HG03432 (cell line): ENCODE measurements around the gene CENPP.

Experiments used
- ATAC-seq: cut with Tn5 transposase; IDR thresholded peaks from one replicate; pipeline ENCODE4 v1.9.1; 2021; ENCODE audit warnings: mild to moderate bottlenecking, moderate library complexity; ENCODE audit not compliant: unreplicated experiment

CENPP gene

DNA sequence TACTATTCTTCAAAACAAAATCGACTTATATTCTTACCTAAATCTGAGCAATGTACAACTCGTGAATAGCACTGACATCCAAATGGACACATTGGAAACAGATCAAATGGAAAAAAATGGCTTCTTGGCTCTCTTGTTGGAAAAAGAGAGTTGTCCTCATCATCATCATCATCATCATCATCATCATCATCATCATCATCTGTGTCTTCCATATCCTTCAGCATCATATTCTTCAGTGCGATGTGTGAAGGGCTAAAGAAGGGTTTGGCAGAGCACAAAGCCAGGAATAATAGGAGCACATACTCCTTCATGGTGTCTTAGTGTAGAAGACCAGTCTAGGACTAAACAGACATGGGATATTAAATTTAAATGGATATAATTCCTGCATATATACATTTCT is 148.8 kb downstream of the CENPP start:
- ATAC-seq: no peak

DNA sequence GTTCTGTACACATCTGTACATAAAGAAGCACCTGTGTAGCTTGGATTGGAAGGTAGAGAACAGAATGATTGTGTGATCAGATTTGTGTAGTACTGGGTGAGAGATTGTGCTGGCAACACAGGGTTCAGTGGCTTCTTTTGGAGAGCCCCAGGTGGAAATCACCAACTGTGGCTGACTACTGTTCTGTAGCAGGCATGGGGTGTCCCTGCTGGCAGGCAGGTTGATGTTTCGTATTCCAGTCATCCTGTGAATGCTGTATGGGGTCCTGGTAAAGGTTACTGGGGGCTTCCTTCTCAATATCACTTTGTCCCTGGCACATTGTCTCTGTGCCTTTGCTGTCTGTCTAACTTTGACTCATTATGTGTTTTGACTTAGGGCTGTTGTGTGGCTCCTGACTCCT is 151.2 kb downstream of the CENPP start:
- ATAC-seq: peak; percentile 65

DNA sequence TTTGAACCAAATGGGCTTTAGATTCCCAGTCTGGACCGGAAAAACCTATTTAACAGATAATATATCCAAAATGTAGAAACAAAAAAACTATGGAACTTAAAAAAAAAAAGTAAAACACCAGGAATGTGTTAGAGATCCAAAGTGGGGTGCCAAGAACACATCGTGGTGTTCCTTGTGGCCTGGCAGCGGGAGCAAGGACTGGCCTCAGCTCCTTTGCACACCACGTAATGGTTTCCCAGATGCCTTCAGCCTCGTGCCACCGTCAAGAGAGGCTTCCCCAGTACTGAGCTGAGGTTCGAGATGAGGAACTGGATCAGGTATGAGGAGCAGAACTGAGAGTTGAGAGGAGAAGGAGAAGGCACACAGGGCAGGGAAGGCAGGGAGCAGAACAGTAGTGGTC is 153.0 kb downstream of the CENPP start:
- ATAC-seq: no peak

DNA sequence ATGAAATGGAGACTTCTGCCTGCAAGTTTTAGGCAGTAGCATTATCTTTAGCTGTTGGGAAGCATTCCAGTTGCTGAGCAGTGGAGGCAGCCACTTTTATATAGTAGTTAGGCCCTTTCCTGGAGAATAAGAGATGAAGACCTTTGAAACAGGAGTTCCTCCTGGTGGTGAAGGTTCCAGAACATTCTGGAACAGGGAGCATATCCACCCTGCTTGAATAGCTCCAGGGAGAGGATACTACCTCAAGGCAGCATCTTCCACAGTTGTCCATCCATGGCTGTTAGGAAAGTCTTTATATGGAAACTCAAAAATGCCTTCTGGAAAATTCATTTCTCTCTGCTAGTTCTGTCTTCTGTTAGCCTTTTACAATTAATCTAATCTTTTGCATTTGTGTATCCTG is 153.6 kb downstream of the CENPP start:
- no peak for ATAC-seq

DNA sequence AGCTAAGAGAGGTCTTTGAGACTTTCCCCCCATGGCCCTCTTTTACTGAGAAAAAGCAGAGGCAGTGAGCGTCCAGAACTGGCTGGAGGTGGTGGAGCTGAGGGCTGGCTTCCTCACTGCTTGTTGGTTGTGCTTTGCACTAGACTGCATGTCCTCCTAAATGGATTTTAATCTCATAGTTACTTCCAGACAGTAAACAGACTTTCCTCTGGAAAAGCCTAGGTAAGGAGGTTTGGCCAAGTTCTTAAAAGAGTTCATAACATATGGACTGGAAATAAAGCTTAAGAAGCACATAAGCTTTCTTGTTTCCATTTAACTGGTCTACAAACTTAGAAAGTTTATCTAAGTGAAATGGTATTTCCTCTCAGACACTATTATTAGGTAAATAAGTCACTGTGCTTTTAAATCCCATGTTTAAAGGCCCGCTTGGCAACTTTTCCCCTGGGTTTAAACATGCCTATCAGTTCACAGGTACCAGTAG is 154.6 kb downstream of the CENPP start:
- no peak for ATAC-seq

DNA sequence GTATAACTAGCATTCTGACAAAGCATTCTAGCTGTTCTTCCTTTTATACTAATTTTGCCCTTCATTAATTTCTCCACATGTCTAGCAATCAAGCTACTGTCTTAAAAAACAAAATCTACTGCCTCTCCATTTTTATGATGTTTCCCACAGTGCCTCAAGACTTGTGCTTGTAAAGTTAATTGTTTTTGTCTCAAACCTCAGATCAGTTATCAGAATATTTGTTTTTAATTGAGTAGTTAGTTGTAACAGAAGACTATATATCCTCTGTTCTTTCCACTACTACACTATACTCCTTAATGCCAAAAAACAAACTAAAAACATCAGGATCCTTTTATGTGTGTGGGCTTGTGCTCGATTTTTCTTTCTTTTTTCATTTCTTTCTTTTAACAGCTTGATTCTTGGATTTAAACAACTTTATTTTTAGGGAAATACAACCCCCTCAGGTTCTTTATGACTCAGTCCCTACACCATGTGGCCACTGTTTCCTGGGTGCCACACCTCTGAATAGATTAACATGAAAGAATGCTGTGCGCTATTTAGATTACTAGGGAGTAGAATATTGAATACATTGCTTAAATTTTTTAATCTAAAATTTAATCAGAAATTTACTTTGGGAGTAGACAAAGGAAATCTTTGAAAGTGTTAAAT is 155.4 kb downstream of the CENPP start:
- peak; percentile 57 for ATAC-seq

DNA sequence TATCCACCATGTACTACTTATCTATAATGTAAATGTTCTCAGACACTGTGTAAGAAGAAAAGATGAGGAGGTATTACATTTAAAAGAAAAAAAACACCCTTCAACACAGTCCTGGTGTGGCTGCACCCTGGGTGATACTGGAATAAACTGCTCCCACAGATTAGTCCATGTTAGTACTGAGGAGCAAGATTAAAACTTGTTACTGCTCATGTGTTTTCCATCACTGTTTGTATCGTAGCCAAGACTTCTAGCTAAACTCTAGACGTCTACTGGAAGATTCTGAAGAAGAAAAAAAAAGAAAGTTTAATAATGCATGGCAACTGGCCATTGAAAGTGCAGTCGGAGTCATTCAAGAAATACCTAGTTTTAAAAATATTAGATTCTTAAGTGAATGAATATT is 156.6 kb downstream of the CENPP start, which contains the start of gene ASPN:
TSS of gene ASPN (minus strand) at position 178 of the 400 bp plus-strand sequence.
- ATAC-seq: no peak

DNA sequence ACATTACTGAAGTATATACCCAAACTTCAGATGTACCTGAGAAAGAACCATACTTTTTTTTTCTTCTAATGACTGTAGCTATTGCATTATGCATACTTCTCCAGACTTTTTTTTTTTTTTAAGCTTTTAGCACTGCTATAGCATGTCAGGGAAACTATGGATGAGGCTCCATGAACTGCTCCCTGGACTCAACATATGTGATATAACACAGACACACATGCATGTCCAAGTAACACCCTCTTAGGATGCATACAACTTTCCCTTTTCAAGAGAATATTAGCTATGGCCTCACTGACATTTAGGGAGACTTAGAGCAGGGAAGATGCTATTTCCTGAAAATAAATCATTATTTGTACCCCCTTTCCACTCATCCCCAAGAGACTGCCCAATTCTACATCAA is 157.1 kb downstream of the CENPP start:
- no peak for ATAC-seq

DNA sequence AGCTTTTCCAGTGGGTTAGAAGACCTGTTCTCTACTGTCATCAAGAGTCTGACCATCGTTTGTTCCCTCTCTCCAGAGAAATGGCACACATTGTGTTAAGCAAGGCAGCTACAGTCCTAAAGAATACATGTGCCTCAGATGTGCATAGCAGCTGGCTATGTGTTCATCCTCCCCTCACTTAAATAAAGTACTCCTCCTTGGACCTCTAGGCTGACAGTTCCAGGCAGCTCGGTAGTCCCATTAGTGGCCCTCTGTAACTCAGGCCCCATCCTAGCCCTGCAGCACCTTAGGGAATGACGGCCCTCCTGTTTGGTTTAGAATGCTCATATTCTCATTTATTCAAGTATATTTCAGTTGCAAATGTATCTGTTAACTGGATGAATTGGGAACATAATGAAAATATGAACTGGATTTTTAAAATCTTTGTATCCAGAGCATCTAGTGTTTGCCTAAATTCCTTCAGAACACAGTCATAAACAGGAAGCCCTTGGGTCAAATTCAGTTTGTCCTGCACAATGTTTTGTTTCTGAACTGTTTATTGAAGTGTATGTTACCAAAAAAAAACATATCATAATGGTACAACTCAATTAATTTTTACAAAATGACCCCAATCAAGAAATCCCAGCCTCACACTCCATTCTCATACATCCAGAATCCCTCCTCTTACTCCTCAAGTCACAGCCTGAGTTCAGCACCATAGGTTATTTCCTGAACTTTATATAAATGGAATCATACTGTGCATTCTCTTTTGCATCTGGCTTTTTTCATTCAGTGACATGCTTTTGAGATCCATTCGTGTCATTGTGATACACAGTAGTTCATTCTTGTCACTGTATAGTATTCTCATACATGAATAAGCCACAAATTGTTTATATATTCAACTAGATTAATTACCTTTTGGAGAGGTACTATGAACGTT is 158.1 kb downstream of the CENPP start:
- no peak for ATAC-seq

DNA sequence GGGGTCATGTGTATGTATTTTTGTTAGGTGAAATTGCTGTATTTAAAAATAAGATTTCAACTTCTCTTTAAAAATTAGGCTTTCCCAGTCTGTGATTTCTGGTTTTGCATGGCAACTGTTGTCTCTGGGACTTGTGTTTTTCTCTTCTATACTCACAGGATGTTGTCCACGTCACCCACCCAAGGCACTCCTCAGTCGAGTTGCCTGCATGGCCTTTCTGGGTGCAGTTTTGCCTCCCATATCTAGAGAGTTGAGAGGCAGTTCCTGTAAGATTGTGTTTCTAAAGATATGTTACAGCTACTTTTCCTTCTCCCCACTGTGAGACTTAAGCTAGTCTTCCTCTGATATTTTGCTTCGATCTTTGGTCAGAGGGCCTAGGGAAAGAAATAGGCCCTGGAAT is 158.8 kb downstream of the CENPP start:
- no peak for ATAC-seq

DNA sequence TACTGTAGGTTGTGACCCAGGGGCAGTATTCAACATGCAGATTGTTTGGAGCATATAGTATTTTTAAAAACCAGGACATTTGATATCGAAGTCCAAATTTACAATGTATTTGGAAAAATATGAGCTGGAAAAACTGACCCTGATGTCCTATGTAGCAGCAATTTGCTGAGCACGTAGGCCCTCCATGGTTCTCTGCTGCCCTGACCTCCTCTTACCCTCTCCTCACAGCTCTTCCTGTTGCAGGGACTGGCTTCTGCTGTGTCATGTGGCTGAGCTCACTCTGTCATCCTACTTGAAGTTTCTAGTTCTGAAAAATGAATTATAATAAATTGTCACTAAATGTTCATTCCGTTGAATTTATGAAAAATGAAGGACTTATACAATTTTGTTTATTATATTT is 160.6 kb downstream of the CENPP start:
- ATAC-seq: no peak

DNA sequence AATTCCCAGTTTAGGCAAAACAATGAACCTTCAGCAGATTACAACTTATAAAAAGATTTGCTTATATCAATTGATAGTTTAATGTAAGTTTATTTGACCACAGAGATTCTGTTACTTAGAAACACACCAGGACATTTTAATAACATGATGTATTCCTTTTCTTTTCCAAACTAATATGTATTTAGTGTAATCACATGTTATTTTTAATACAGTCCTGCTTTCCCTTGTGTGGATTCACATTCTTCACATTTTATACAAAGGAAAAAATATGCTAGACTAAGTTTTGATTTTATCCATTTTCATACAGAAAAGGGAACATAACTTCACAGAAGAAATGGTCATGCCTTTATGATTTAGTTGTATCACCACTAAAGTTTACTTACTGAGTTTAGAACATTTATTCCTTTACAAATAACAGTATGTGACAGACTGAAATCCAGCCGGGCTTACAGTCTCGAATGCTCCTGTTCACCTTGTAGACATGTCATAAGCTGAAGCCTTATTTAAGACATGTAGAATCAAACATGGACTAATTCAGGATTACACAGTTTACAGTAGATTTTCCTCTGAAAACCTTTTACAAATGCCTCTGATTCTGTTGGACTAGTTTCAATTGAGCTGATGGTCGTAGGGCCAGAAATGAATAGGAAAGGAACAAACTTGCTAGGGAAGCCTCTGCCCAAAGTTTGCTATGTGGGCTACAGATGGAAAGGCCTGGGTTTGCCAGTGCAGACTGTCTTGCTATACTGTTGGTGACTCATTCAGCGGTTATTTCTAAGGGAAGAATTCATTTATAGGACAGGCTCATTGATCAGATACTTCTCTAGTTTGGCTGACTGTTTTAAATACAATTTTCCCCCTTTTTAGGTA is 163.2 kb downstream of the CENPP start:
- no peak for ATAC-seq

DNA sequence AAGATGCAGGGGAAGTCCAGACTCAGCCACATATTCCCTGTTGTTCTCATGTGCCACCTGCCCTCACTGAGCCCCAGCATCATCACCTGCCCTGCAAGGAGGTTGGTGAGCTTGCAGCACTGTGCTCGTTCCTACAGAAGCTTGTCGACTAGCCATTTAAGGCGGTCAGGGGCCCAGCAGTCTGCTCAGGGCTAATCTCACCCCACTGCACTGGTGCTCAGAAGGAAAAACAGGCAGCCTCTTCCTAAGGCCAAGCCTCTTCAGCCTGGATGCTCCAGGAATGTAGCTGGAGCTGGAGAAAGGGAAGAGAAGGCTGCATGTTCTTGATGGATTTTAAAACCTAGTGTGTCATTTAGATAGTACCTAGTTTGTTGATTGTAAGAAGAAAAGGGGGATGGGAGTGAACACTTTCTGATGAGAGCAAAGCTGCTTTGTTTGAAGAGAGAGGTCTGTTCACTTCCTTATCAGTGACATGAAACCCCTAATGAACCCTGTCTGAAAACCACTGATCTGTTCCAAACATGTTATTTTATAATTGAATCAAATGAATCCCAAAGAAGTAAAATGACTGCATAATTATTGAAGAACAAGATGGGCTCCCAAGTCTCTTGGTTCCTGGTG is 167.1 kb downstream of the CENPP start:
- ATAC-seq: no peak

DNA sequence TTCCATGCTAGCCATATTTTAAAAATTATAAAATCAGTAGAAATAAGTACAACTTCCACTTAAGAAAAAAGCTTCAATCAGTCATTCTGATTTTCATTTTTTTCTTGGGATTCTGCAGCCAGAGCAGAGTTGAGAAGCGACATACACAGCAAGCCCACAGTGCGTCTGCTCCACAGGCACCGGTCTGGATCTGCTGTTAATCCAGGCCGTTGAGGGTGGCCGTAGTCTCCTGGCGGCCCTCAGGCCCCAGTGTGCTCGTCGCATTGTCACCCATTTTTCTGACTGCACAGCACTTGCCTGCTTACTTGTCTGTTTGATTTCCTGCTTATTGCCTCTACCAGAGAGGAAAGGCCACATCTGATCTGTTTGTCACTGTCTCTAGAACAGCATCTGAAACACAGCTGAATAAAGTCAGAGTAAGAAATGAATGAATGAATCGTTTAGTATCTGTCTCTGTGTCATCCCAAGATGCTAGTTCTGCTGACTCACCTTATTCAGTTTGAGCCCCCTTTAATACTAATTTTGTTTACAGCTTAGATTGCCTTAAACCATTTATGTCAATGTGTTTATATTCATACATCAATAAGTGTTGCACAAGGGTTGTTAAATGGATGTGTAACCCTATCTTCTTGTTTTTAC is 168.1 kb downstream of the CENPP start:
- no peak for ATAC-seq

DNA sequence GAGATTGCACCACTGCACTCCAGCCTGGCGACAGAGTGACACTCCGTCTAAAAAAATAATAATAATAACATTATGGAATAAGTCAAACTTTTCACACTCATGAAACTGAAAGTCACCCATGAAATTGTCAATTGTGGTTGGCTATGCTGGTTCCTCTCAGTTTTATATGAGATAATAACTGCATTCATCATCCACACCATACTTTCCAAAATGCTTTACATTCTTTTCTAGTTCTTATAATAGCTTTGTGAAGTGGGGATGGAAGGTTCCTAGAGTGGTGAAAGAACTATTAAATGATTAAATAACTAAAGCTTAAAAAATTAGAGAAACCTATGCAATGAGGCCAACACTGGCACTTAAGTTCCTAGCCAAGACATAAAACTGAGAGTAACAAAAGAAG is 169.1 kb downstream of the CENPP start:
- no peak for ATAC-seq

DNA sequence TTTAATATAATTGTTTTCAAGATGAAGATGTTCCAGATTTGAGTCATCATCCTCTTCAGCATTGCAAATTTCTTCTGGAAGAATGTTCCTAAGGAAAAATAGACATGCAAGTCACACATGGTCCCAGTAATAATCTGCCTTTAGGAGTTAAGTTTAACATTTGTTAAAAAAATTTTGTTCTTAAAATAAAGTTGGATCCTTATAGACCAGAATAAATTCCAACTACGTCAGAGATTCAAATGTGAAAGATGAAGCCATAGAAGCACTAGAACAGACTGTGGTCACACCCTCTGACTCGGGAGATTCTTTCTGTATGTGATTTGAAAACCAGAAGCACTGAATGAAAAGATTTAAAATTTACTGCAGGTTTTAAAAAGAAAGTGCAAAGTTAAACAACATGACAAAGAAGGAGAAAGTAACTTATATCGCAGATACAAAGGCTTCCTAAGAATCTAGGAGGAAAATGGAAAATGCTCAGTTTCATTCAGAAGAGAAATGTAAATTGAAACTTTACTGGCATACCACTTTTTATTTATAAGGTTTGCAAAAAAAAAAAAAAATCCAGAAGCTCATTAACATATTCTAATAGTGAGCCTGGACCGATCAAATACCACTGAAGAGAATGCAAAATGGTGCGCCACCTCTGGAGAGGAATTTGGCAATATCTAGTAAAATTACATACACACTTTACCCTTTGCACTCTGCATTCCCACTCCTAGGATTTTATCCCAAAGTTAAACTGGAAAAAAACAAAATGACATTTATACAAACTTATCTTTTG is 170.8 kb downstream of the CENPP start:
- no peak for ATAC-seq

DNA sequence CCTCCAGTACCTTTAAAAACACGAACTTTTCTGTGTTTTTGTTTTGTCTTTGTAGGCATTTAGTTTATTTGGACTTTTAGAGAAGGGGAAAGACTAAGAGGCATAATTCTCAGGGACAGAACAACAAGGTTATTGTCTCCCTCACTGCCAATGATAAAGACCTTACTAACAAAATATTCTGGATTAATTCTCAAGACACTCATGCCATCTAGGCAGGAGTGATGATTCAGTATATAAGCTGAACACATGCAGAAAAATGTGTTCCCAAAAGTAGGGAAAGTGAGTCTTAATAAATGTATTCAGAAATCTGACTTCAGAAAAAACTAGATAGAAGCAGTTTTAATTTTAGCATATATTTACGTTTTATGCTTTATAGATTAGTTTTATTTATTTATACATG is 173.9 kb downstream of the CENPP start:
- no peak for ATAC-seq

DNA sequence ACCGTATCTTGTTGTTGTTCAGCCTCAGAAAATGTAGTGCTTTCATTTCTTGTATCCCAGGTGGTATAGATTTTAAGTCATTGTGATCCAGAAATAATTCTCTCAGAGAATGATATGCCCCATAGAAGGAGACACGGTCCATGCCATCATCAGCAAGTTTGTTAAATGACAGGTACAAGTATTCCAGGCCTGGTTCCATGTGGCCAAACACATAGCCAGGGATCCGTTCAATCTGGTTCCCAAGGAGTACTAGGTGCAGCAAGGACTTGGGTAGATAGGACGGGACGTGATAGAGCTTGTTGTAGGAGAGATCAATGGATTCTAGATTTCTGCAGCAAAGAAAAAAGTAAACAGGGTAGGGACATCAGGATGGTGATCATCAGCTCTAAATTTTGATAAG is 175.0 kb downstream of the CENPP start:
- ATAC-seq: no peak

DNA sequence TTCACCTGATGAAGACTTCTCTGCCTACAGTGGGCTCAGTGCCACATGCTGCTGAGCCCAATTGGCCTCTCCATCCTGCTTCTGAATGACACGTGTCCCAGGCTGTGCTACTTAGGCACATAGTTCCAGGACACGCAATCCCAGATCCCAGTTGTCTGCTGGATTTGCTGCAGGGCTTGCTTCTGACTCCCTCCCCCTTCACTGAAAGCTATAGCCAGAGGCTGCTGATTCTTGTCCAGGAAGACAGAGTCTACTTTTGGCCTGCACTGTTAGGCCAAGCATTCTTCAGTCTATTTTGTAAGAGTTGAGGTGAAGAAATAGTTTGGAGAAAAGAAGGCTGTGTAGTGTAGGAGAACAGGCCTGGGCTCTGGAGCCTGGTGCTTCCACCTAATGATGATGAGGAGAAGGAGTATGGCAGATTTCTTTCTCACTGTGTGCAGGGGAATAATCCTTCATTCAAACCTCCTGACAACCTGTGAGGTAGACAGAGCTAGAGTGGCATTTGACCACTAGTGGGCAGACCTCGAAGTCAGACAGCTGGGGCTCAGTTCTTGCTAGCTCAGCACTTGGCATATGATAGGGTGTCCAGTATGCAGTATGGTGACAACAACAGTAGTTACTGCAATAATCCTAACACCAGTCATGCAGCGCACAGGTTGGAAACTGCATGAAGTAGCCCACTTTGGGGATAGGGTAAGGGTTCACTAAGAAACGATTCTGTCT is 176.1 kb downstream of the CENPP start:
- ATAC-seq: no peak
